Measurements from ENCODE around the gene GUCY2D. TPM values are rescaled to one million over a fixed set of nuclear protein-coding genes. Genes with fewer than 3 reads are reported as not detected.
"Not testable (repeated sequence)": the region's sequence is repeated elsewhere in the genome, so short reads cannot be mapped to it uniquely, and the experiment has no call there.

The GUCY2D gene
- polyA plus RNA-seq, 1 donor (not counting 4 experiments of a cell fraction or from before 2014, with no cell fraction given) = 0.25 TPM

DNA sequence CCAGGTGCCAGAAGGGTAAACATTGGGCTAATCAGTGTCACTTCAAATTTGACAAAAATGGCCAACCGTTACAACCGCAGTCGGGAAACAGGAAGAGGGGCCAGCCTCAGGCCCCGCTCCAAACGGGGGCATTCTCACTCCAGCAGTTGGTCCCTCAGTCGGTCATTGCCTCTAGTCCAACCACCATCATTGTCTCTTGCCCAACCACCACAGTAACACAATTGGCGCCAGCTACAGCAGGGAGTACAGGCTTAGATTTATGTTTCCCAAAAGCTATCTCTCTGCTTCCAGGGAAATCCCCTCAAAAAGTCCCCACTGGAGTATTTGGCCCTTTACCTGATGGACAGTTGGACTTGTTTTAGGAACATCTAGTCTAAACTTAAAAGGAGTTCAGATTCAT, 56.7 kb downstream of the GUCY2D start:
- H3K27ac ChIP-seq (ENCODE audit: control insufficient read depth, insufficient read depth, low read length) = no peak overlapping the region
- no peaks in the 10 kb centered on the region for H3K9me1 ChIP-seq (ENCODE audit: control insufficient read depth, extremely low read depth, insufficient read depth, low read length)
- dilution Hi-C loops (cut with MboI; ENCODE audit: extremely low pct_ligation_motif_present, low sequenced_read_pairs) = no loop called here
- H4K20me1 ChIP-seq (ENCODE audit: control insufficient read depth, extremely low read depth, insufficient read depth, low read length) = no peaks in the 10 kb centered on the region
- H3K9ac ChIP-seq (ENCODE audit: control insufficient read depth, extremely low read depth, insufficient read depth, low read length) = no peak overlapping the region
- no peaks in the 10 kb centered on the region for H3K36me3 ChIP-seq (ENCODE audit: control insufficient read depth in 2 of 2, extremely low read depth in 1 of 2, insufficient read depth in 2 of 2, low read length in 2 of 2)
- no peaks in the 10 kb centered on the region for H3K9me3 ChIP-seq (ENCODE audit: control insufficient read depth, low read depth, low read length)
- H3K79me2 ChIP-seq (ENCODE audit: control insufficient read depth, insufficient read depth, low read length) = no peaks in the 10 kb centered on the region
- peaks cover 6% of the 10 kb centered on the region for H3K27me3 ChIP-seq (ENCODE audit: control insufficient read depth, extremely low read depth, insufficient read depth, low read length)
- DNase-seq (ENCODE audit: low read depth, low spot score) (no peak), FAIRE-seq (no peak)
- TF ChIP-seq, protein P1, sequence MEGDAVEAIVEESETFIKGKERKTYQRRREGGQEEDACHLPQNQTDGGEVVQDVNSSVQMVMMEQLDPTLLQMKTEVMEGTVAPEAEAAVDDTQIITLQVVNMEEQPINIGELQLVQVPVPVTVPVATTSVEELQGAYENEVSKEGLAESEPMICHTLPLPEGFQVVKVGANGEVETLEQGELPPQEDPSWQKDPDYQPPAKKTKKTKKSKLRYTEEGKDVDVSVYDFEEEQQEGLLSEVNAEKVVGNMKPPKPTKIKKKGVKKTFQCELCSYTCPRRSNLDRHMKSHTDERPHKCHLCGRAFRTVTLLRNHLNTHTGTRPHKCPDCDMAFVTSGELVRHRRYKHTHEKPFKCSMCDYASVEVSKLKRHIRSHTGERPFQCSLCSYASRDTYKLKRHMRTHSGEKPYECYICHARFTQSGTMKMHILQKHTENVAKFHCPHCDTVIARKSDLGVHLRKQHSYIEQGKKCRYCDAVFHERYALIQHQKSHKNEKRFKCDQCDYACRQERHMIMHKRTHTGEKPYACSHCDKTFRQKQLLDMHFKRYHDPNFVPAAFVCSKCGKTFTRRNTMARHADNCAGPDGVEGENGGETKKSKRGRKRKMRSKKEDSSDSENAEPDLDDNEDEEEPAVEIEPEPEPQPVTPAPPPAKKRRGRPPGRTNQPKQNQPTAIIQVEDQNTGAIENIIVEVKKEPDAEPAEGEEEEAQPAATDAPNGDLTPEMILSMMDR (optimal IDR thresholded peaks at IDR 0.05 in 1 of 3, IDR thresholded peaks at IDR 0.05 in 1 of 3, conservative IDR thresholded peaks at IDR 0.05 in 1 of 3; ENCODE audit: extremely low read depth in 1 of 3, insufficient read depth in 2 of 3, low read length in 3 of 3) = no peak
- no peak for TF ChIP-seq EZH2 (IDR thresholded peaks at IDR 0.05; ENCODE audit: low read length)
- peaks cover 29% of the 10 kb centered on the region for H3K4me1 ChIP-seq (ENCODE audit: control insufficient read depth, extremely low read depth, insufficient read depth, low read length)
- no peak overlapping the region for H3K4me3 ChIP-seq (ENCODE audit: control insufficient read depth in 2 of 3, extremely low read depth in 1 of 3, insufficient read depth in 2 of 3, low read depth in 1 of 3, low read length in 3 of 3)
- no peak overlapping the region for H2AFZ ChIP-seq (ENCODE audit: control insufficient read depth, low read length)
- no peak overlapping the region for H3K4me2 ChIP-seq (ENCODE audit: control insufficient read depth, extremely low read depth, insufficient read depth, low read depth, low read length)

GRCh38 chr17:8060274-8060673, 57.9 kb downstream of the GUCY2D start:
- Histone ChIP-seq H3K27me3 (ENCODE audit: control insufficient read depth, extremely low read depth, insufficient read depth, low read length) (peaks cover 14% of the 10 kb centered on the region), H3K4me1 (ENCODE audit: control insufficient read depth, extremely low read depth, insufficient read depth, low read length) (peaks cover 29% of the 10 kb centered on the region)

GRCh38 chr17:8061851-8062250, 59.4 kb downstream of the GUCY2D start:
- H3K79me2 ChIP-seq (ENCODE audit: control insufficient read depth, insufficient read depth, low read length); H2AFZ ChIP-seq (ENCODE audit: control insufficient read depth, low read length); H4K20me1 ChIP-seq (ENCODE audit: control insufficient read depth, extremely low read depth, insufficient read depth, low read length); H3K9me1 ChIP-seq (ENCODE audit: control insufficient read depth, extremely low read depth, insufficient read depth, low read length); dilution Hi-C loops (cut with MboI; ENCODE audit: extremely low pct_ligation_motif_present, low sequenced_read_pairs); H3K4me3 ChIP-seq (ENCODE audit: control insufficient read depth in 2 of 3, extremely low read depth in 1 of 3, insufficient read depth in 2 of 3, low read depth in 1 of 3, low read length in 3 of 3); H3K9ac ChIP-seq (ENCODE audit: control insufficient read depth, extremely low read depth, insufficient read depth, low read length); H3K27ac ChIP-seq (ENCODE audit: control insufficient read depth, insufficient read depth, low read length); FAIRE-seq; DNase-seq (ENCODE audit: low read depth, low spot score); H3K9me3 ChIP-seq (ENCODE audit: control insufficient read depth, low read depth, low read length); H3K4me2 ChIP-seq (ENCODE audit: control insufficient read depth, extremely low read depth, insufficient read depth, low read depth, low read length); H3K36me3 ChIP-seq (ENCODE audit: control insufficient read depth in 2 of 2, extremely low read depth in 1 of 2, insufficient read depth in 2 of 2, low read length in 2 of 2): not testable (repeated sequence)
- H3K27me3 ChIP-seq (ENCODE audit: control insufficient read depth, extremely low read depth, insufficient read depth, low read length) = peaks cover 14% of the 10 kb centered on the region
- peaks cover 19% of the 10 kb centered on the region for H3K4me1 ChIP-seq (ENCODE audit: control insufficient read depth, extremely low read depth, insufficient read depth, low read length)

More at GRCh38 chr17:8060274-8060673, 57.9 kb downstream of the GUCY2D start:
- no peaks in the 10 kb centered on the region for H4K20me1 ChIP-seq (ENCODE audit: control insufficient read depth, extremely low read depth, insufficient read depth, low read length)
- DNase-seq (ENCODE audit: low read depth, low spot score) = no peak
- H2AFZ ChIP-seq (ENCODE audit: control insufficient read depth, low read length) = no peak overlapping the region
- dilution Hi-C loops (cut with MboI; ENCODE audit: extremely low pct_ligation_motif_present, low sequenced_read_pairs) = no loop called here
- no peaks in the 10 kb centered on the region for H3K9me3 ChIP-seq (ENCODE audit: control insufficient read depth, low read depth, low read length)
- no peak overlapping the region for H3K27ac ChIP-seq (ENCODE audit: control insufficient read depth, insufficient read depth, low read length)
- H3K9ac ChIP-seq (ENCODE audit: control insufficient read depth, extremely low read depth, insufficient read depth, low read length) = no peak overlapping the region
- peak; percentile 56 for FAIRE-seq
- TF ChIP-seq EZH2 (IDR thresholded peaks at IDR 0.05; ENCODE audit: low read length) = no peak
- TF ChIP-seq, protein P1 (optimal IDR thresholded peaks at IDR 0.05 in 1 of 3, IDR thresholded peaks at IDR 0.05 in 1 of 3, conservative IDR thresholded peaks at IDR 0.05 in 1 of 3; ENCODE audit: extremely low read depth in 1 of 3, insufficient read depth in 2 of 3, low read length in 3 of 3) = peak; percentile 49 to 65 (median 65)
- H3K36me3 ChIP-seq (ENCODE audit: control insufficient read depth in 2 of 2, extremely low read depth in 1 of 2, insufficient read depth in 2 of 2, low read length in 2 of 2) = no peaks in the 10 kb centered on the region
- H3K79me2 ChIP-seq (ENCODE audit: control insufficient read depth, insufficient read depth, low read length) = no peaks in the 10 kb centered on the region
- H3K9me1 ChIP-seq (ENCODE audit: control insufficient read depth, extremely low read depth, insufficient read depth, low read length) = no peaks in the 10 kb centered on the region
- H3K4me3 ChIP-seq (ENCODE audit: control insufficient read depth in 2 of 3, extremely low read depth in 1 of 3, insufficient read depth in 2 of 3, low read depth in 1 of 3, low read length in 3 of 3) = no peak overlapping the region
- H3K4me2 ChIP-seq (ENCODE audit: control insufficient read depth, extremely low read depth, insufficient read depth, low read depth, low read length) = no peak overlapping the region

All from keratinocyte (primary cell).